Measurements from ENCODE around the gene PRDX1.
A peak's percentile ranks its signal among the peaks of the same experiment; 100 is the strongest.
"Not testable (repeated sequence)": the region's sequence is repeated elsewhere in the genome, so short reads cannot be mapped to it uniquely, and the experiment has no call there.

PRDX1 gene

GRCh38 chr1:45535988-45536766 lies 14.5 kb upstream of the PRDX1 start:
- no peaks in the 10 kb centered on the region for H3K4me1 ChIP-seq (ENCODE audit: control insufficient read depth, insufficient read depth, low read length, unreplicated experiment)
- H3K27ac ChIP-seq (ENCODE audit: low read depth, low read length) = no peak overlapping the region
- H3K27me3 ChIP-seq (ENCODE audit: insufficient read depth, low read length) = no peaks in the 10 kb centered on the region
- H3K79me2 ChIP-seq (ENCODE audit: control insufficient read depth, insufficient read depth, low read length, unreplicated experiment) = no peaks in the 10 kb centered on the region
- H3K4me3 ChIP-seq (ENCODE audit: low read depth, low read length) = no peak overlapping the region
- H2AFZ ChIP-seq (ENCODE audit: low read length, unreplicated experiment) = no peak overlapping the region
- no peaks in the 10 kb centered on the region for H3K36me3 ChIP-seq (ENCODE audit: insufficient read depth, low read length)

- Histone ChIP-seq H3K27ac (ENCODE audit: low read depth, low read length) (no peak overlapping the region), H3K27me3 (ENCODE audit: insufficient read depth, low read length) (no peaks in the 10 kb centered on the region), H3K36me3 (ENCODE audit: insufficient read depth, low read length) (no peaks in the 10 kb centered on the region), H3K4me1 (ENCODE audit: control insufficient read depth, insufficient read depth, low read length, unreplicated experiment) (no peaks in the 10 kb centered on the region), H3K4me3 (ENCODE audit: low read depth, low read length) (no peak overlapping the region), H2AFZ (ENCODE audit: low read length, unreplicated experiment) (no peak overlapping the region), H3K79me2 (ENCODE audit: control insufficient read depth, insufficient read depth, low read length, unreplicated experiment) (no peaks in the 10 kb centered on the region)
Measured at GRCh38 chr1:45531873-45532272, 10.2 kb upstream of the PRDX1 start.

GRCh38 chr1:45530632-45531135 lies 9.0 kb upstream of the PRDX1 start:
- no peak overlapping the region for H2AFZ ChIP-seq (ENCODE audit: low read length, unreplicated experiment)
- no peak overlapping the region for H3K27ac ChIP-seq (ENCODE audit: low read depth, low read length)
- H3K79me2 ChIP-seq (ENCODE audit: control insufficient read depth, insufficient read depth, low read length, unreplicated experiment) = no peaks in the 10 kb centered on the region
- no peaks in the 10 kb centered on the region for H3K36me3 ChIP-seq (ENCODE audit: insufficient read depth, low read length)
- H3K27me3 ChIP-seq (ENCODE audit: insufficient read depth, low read length) = no peaks in the 10 kb centered on the region
- H3K4me1 ChIP-seq (ENCODE audit: control insufficient read depth, insufficient read depth, low read length, unreplicated experiment) = no peaks in the 10 kb centered on the region
- H3K4me3 ChIP-seq (ENCODE audit: low read depth, low read length) = no peak overlapping the region

GRCh38 chr1:45526135-45526644 lies 4.5 kb upstream of the PRDX1 start:
- Histone ChIP-seq H3K4me3 (ENCODE audit: low read depth, low read length) (no peak overlapping the region), H3K27ac (ENCODE audit: low read depth, low read length) (no peak overlapping the region)

GRCh38 chr1:45523975-45524374 lies 2.3 kb upstream of the PRDX1 start:
- not testable (repeated sequence) for H2AFZ ChIP-seq (ENCODE audit: low read length, unreplicated experiment); H3K36me3 ChIP-seq (ENCODE audit: insufficient read depth, low read length); H3K27ac ChIP-seq (ENCODE audit: low read depth, low read length); H3K27me3 ChIP-seq (ENCODE audit: insufficient read depth, low read length); H3K4me3 ChIP-seq (ENCODE audit: low read depth, low read length)
- H3K79me2 ChIP-seq (ENCODE audit: control insufficient read depth, insufficient read depth, low read length, unreplicated experiment) = peaks cover 27% of the 10 kb centered on the region
- H3K4me1 ChIP-seq (ENCODE audit: control insufficient read depth, insufficient read depth, low read length, unreplicated experiment) = peaks cover 17% of the 10 kb centered on the region

More at GRCh38 chr1:45526135-45526644, 4.5 kb upstream of the PRDX1 start:
- Histone ChIP-seq H3K4me1 (ENCODE audit: control insufficient read depth, insufficient read depth, low read length, unreplicated experiment) (peaks cover 9% of the 10 kb centered on the region), H3K27me3 (ENCODE audit: insufficient read depth, low read length) (no peaks in the 10 kb centered on the region), H3K79me2 (ENCODE audit: control insufficient read depth, insufficient read depth, low read length, unreplicated experiment) (peaks cover 4% of the 10 kb centered on the region), H3K36me3 (ENCODE audit: insufficient read depth, low read length) (no peaks in the 10 kb centered on the region), H2AFZ (ENCODE audit: low read length, unreplicated experiment) (no peak overlapping the region)

- H3K27ac ChIP-seq (ENCODE audit: low read depth, low read length); H3K4me3 ChIP-seq (ENCODE audit: low read depth, low read length); H3K27me3 ChIP-seq (ENCODE audit: insufficient read depth, low read length); H2AFZ ChIP-seq (ENCODE audit: low read length, unreplicated experiment); H3K36me3 ChIP-seq (ENCODE audit: insufficient read depth, low read length): not testable (repeated sequence)
- Histone ChIP-seq H3K79me2 (ENCODE audit: control insufficient read depth, insufficient read depth, low read length, unreplicated experiment) (peaks cover 31% of the 10 kb centered on the region), H3K4me1 (ENCODE audit: control insufficient read depth, insufficient read depth, low read length, unreplicated experiment) (peaks cover 22% of the 10 kb centered on the region)
Measured at GRCh38 chr1:45523516-45523915, 1.8 kb upstream of the PRDX1 start.

- Histone ChIP-seq H3K79me2 (ENCODE audit: control insufficient read depth, insufficient read depth, low read length, unreplicated experiment) (peaks cover 39% of the 10 kb centered on the region), H3K27me3 (ENCODE audit: insufficient read depth, low read length) (no peaks in the 10 kb centered on the region), H3K36me3 (ENCODE audit: insufficient read depth, low read length) (no peaks in the 10 kb centered on the region), H3K4me1 (ENCODE audit: control insufficient read depth, insufficient read depth, low read length, unreplicated experiment) (peaks cover 22% of the 10 kb centered on the region), H3K4me3 (ENCODE audit: low read depth, low read length) (peak overlapping the region; percentile 100), H2AFZ (ENCODE audit: low read length, unreplicated experiment) (peak overlapping the region; percentile 62), H3K27ac (ENCODE audit: low read depth, low read length) (peak overlapping the region; percentile 90)
Measured at GRCh38 chr1:45522324-45523104, 830 bp upstream of the PRDX1 start.

- not testable (repeated sequence) for H3K27me3 ChIP-seq (ENCODE audit: insufficient read depth, low read length); H2AFZ ChIP-seq (ENCODE audit: low read length, unreplicated experiment); H3K27ac ChIP-seq (ENCODE audit: low read depth, low read length)
- Histone ChIP-seq H3K79me2 (ENCODE audit: control insufficient read depth, insufficient read depth, low read length, unreplicated experiment) (peaks cover 58% of the 10 kb centered on the region), H3K36me3 (ENCODE audit: insufficient read depth, low read length) (peaks cover 11% of the 10 kb centered on the region), H3K4me1 (ENCODE audit: control insufficient read depth, insufficient read depth, low read length, unreplicated experiment) (peaks cover 22% of the 10 kb centered on the region), H3K4me3 (ENCODE audit: low read depth, low read length) (peak overlapping the region; percentile 100)
Measured at GRCh38 chr1:45519774-45520173, 1.9 kb downstream of the PRDX1 start.

GRCh38 chr1:45518910-45519309 lies 2.8 kb downstream of the PRDX1 start:
- H3K27ac ChIP-seq (ENCODE audit: low read depth, low read length) = no peak overlapping the region
- no peaks in the 10 kb centered on the region for H3K27me3 ChIP-seq (ENCODE audit: insufficient read depth, low read length)
- H2AFZ ChIP-seq (ENCODE audit: low read length, unreplicated experiment) = no peak overlapping the region
- peak overlapping the region; percentile 100 for H3K4me3 ChIP-seq (ENCODE audit: low read depth, low read length)
- peaks cover 58% of the 10 kb centered on the region for H3K79me2 ChIP-seq (ENCODE audit: control insufficient read depth, insufficient read depth, low read length, unreplicated experiment)
- H3K36me3 ChIP-seq (ENCODE audit: insufficient read depth, low read length) = peaks cover 16% of the 10 kb centered on the region
- H3K4me1 ChIP-seq (ENCODE audit: control insufficient read depth, insufficient read depth, low read length, unreplicated experiment) = peaks cover 22% of the 10 kb centered on the region

- not testable (repeated sequence) for H3K27ac ChIP-seq (ENCODE audit: low read depth, low read length); H2AFZ ChIP-seq (ENCODE audit: low read length, unreplicated experiment); H3K27me3 ChIP-seq (ENCODE audit: insufficient read depth, low read length)
- peak overlapping the region; percentile 100 for H3K4me3 ChIP-seq (ENCODE audit: low read depth, low read length)
- peaks cover 58% of the 10 kb centered on the region for H3K79me2 ChIP-seq (ENCODE audit: control insufficient read depth, insufficient read depth, low read length, unreplicated experiment)
- H3K36me3 ChIP-seq (ENCODE audit: insufficient read depth, low read length) = peaks cover 17% of the 10 kb centered on the region
- peaks cover 22% of the 10 kb centered on the region for H3K4me1 ChIP-seq (ENCODE audit: control insufficient read depth, insufficient read depth, low read length, unreplicated experiment)
Measured at GRCh38 chr1:45518366-45518765, 3.3 kb downstream of the PRDX1 start.

All from ACC112 (cell line).